ENCODE measurements around the gene HIVEP3. TPM values are rescaled to one million over a fixed set of nuclear protein-coding genes. Genes with fewer than 3 reads are reported as not detected.
A peak's percentile ranks its signal among the peaks of the same experiment; 100 is the strongest.

HIVEP3 gene
- total RNA-seq, 4 donors from 2014 or later, result 6.1 to 10.1 (median 7.8) TPM

DNA sequence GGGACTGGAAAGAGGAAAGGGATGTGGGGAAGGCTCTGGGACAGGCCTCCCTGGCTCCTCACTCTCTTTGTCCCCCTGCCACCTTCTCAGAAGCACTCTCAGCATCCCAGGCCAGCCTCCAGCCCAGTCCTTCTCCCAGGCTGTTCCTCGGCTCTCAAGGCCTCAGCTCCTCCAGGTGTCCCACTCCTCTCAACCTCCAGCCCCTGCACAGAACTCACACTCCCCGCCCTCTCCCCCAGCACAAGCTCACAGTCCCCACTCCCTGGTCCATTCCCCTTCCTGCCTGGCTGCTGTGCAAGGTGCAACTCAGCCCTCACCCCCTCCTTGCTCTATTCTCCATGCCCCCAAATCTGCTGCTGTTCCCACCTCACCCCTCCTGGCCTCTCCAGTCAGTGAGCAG lies 185.0 kb downstream of the HIVEP3 start:
- TF ChIP-seq CTCF (IDR thresholded peaks at IDR 0.05), result no peak
- no peak for DNase-seq (ENCODE audit: low spot score)

DNA sequence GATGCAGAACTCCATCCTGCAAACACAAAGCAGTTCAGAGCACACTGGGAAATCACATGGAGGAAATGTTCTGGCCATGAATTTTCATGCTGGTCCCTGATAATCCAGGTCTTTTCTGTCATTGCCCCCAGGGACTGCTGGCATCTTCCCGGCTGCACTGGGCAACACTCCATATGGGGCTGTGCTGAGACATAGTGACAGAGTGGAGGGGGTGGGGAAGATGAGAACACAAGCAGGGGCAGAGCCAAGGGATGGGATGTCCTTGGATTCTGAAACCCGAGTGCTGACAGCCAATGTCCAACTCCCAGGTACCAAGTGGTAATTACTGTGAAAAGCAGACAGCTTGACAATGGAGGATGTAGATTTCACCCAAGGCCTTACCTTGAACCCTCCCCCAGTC lies 185.7 kb downstream of the HIVEP3 start:
- DNase-seq (ENCODE audit: low spot score) (no peak), ATAC-seq (ENCODE audit: low FRiP score) (no peak)
- no peak for TF ChIP-seq CTCF (IDR thresholded peaks at IDR 0.05)

More for the DNA sequence above, 185.0 kb downstream of the HIVEP3 start:
- no peak for ATAC-seq (ENCODE audit: low FRiP score)

DNA sequence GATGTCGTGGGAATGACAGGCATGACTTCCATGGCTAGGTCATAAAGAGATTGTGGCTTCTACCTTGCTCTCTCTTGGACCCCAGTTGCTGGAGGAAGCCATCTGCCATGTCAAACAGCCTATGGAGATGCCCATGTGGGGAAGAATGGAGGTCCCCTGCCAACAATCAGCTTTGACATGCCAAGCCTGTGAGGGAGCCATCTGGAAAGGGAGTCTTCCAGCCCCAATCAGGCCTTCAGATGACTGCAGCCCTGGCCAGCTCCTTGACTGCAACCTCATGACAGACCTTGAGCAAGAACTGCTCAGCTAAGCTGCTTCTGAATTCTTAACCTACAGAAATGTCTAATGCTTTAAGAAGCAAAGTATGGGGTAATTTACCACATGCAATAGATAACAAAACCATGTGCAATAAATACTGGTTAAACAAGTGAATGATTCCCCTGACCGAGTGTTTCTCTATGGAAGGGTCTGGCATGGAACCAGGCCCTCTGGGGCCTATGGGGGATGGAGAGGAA lies 187.1 kb downstream of the HIVEP3 start:
- no peak for DNase-seq (ENCODE audit: low spot score)
- ATAC-seq (ENCODE audit: low FRiP score), result no peak
- no peak for TF ChIP-seq CTCF (IDR thresholded peaks at IDR 0.05)

- DNase-seq (ENCODE audit: low spot score) (no peak), ATAC-seq (ENCODE audit: low FRiP score) (no peak)
- TF ChIP-seq CTCF (IDR thresholded peaks at IDR 0.05), result no peak
Observed at GRCh38 chr1:41730806-41731205, 187.9 kb downstream of the HIVEP3 start.

DNA sequence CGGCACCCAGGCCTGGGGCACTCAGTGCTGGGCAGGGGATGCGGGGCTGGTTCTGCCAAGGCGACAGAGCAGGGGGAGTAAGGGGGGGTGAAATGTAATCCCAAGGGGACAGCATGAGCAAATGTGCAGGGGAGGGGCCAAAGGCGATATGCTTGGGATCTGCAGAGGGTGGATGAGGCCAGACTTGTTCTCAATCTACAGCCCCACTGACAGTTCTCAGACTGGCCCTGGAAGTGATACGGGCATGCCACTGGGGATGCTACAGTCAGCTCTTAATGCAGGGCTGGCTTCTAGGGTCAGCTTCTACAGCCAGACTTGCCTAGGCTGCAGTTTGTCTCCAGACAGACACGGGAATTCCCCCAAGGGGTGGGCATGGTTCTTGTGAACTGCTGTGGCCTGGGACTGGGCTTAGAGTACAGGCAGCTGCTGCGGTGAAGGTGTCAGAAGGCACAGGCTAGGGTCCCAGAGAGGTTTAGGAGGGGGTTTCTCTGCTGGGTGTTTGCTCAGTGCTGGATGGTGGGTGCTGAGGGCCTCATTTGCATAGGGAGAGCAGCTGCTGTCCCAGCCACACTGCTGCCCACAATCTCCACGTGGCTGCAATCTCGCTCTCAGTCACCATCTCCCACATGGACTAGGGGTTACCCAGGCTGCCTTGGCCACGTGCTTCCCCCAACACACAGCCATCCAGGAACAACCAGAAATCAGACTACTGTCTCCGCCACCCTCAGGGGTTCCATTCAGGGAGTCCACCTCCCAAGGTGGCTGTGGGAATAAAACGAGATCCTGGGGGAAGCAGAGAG lies 190.1 kb downstream of the HIVEP3 start:
- no peak for TF ChIP-seq CTCF (IDR thresholded peaks at IDR 0.05)
- ATAC-seq (ENCODE audit: low FRiP score), result peak; percentile 14
- no peak for DNase-seq (ENCODE audit: low spot score)

DNA sequence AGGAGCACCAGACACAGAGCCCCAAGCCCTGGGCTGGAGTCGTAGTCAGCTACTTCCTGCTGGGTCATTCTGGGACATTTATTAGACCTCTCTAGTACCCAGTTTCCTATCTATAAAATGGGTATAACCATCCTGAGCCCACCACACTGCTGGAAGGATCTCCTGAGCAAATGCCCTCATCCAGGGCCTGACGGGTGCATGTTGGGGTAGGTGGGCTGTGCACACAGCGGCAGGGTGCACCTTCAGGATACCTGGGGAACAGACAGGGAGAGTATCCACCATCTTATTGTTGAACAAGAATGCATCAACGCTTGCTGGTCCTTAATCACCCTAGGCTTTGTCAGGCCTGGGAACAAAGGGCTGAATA lies 191.0 kb downstream of the HIVEP3 start:
- TF ChIP-seq CTCF (IDR thresholded peaks at IDR 0.05), result no peak
- ATAC-seq (ENCODE audit: low FRiP score), result no peak
- no peak for DNase-seq (ENCODE audit: low spot score)

Measured in omental fat pad (tissue), 4 donors.